Upper lobe of right lung (tissue), 1 donor: ENCODE measurements around the gene DDX50. TPM values are rescaled to one million over a fixed set of nuclear protein-coding genes. Genes with fewer than 3 reads are reported as not detected.
"Not testable (repeated sequence)": the region's sequence is repeated elsewhere in the genome, so short reads cannot be mapped to it uniquely, and the experiment has no call there.

ENCODE experiments used
- ATAC-seq: fragments of 200-7000 bp; cut with Tn5 transposase; one replicate; pipeline ENCODE4 v1.9.1; 2020; ENCODE audit warnings: mild to moderate bottlenecking, moderate library complexity
- DNase-seq: peaks from one replicate; pipeline ENCODE4 v3.0.0-alpha.2; 2020
- H3K27ac ChIP-seq: fragments of 200-600 bp; one replicate; pipeline ENCODE4 v1.8.0; 2022
- H3K27me3 ChIP-seq: fragments of 200-600 bp; one replicate; pipeline ENCODE4 v1.8.0; 2022; ENCODE audit warnings: mild to moderate bottlenecking
- H3K36me3 ChIP-seq: fragments of 200-600 bp; one replicate; pipeline ENCODE4 v1.8.0; 2022
- H3K4me1 ChIP-seq: fragments of 200-600 bp; one replicate; pipeline ENCODE4 v1.8.0; 2022
- H3K4me3 ChIP-seq: fragments of 200-600 bp; one replicate; pipeline ENCODE4 v1.8.0; 2022; ENCODE audit warnings: mild to moderate bottlenecking
- H3K9me3 ChIP-seq: fragments of 200-600 bp; one replicate; pipeline ENCODE4 v1.8.0; 2022
- intact Hi-C: fragments of 100-400 bp; cut with DNase I; formaldehyde crosslinking; loops from one replicate; pipeline ENCODE4 v1.11.0; 2022
- total RNA-seq: library from RNA; stranded (reverse); fragmentation: NEBNext Ultra II Directional; extraction: Animal tissue kit (Norgen Biotek cat#: 25700); gene quantifications from one replicate; pipeline ENCODE4 v1.2.1, GENCODE V29; 2021
- TF ChIP-seq, protein P1 (sequence below): fragments of 200-600 bp; IDR thresholded peaks from one replicate; pipeline ENCODE4 v1.8.0; 2022; ENCODE audit warnings: antibody characterized with exemption
- donor health status: DM: no; HTN: yes; CAD: no; lungs with severe emphysema.

DDX50 gene
- total RNA-seq, 1 donor from 2014 or later, result 26.1 TPM

DNA sequence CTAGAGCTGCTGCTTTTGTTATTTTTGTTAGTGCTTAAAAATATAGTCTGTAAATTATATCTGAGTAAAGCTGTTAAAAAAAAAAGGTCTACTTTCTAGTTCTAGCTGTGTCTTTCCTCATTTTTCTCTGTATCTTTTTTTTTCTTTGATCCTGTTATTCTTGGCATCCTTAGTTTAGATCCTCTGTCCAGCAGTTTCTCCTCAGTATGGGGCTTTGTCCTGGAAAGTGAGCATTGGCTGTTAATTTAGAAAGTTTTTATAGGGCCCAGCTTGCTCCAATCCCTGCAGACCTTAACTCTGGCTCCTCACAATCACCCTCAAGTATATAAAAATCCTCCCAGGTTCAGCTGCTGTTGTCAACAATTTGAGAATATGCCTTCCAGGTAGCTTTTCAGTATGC, 23.5 kb downstream of the DDX50 start:
- H3K4me3 ChIP-seq, result no peak overlapping the region
- intact Hi-C loops, result no loop called here
- H3K27ac ChIP-seq, result no peak overlapping the region
- H3K27me3 ChIP-seq, result no peaks in the 10 kb centered on the region
- ATAC-seq (no peak), DNase-seq (no peak)
- H3K36me3 ChIP-seq, result peaks cover 41% of the 10 kb centered on the region
- no peaks in the 10 kb centered on the region for H3K9me3 ChIP-seq
- H3K4me1 ChIP-seq, result no peaks in the 10 kb centered on the region
- TF ChIP-seq, protein P1, sequence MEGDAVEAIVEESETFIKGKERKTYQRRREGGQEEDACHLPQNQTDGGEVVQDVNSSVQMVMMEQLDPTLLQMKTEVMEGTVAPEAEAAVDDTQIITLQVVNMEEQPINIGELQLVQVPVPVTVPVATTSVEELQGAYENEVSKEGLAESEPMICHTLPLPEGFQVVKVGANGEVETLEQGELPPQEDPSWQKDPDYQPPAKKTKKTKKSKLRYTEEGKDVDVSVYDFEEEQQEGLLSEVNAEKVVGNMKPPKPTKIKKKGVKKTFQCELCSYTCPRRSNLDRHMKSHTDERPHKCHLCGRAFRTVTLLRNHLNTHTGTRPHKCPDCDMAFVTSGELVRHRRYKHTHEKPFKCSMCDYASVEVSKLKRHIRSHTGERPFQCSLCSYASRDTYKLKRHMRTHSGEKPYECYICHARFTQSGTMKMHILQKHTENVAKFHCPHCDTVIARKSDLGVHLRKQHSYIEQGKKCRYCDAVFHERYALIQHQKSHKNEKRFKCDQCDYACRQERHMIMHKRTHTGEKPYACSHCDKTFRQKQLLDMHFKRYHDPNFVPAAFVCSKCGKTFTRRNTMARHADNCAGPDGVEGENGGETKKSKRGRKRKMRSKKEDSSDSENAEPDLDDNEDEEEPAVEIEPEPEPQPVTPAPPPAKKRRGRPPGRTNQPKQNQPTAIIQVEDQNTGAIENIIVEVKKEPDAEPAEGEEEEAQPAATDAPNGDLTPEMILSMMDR, result no peak

DNA sequence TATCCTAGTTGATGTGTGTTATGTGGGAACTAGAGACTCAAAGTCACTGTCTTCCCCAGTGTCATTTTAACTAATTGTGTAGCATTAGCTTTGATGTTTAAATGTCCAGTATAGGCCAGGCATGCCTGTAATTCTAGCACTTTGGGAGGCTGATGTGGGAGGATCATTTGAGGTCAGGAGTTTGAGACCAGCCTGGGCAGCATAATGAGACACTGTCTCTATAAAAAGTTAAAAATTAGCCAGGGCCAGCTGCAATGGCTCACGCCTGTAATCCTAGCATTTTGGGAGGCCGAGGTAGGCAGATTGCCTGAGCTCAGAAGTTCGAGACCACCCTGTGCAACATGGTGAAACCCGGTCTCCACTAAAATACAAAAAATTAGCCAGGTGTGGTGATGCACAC, 24.4 kb downstream of the DDX50 start:
- Histone ChIP-seq H3K4me3 (no peak overlapping the region), H3K27me3 (no peaks in the 10 kb centered on the region), H3K27ac (no peak overlapping the region), H3K36me3 (peaks cover 39% of the 10 kb centered on the region), H3K4me1 (no peaks in the 10 kb centered on the region), H3K9me3 (no peaks in the 10 kb centered on the region)
- no peak for DNase-seq
- TF ChIP-seq, protein P1, result no peak
- intact Hi-C loops, result no loop called here
- ATAC-seq, result no peak

DNA sequence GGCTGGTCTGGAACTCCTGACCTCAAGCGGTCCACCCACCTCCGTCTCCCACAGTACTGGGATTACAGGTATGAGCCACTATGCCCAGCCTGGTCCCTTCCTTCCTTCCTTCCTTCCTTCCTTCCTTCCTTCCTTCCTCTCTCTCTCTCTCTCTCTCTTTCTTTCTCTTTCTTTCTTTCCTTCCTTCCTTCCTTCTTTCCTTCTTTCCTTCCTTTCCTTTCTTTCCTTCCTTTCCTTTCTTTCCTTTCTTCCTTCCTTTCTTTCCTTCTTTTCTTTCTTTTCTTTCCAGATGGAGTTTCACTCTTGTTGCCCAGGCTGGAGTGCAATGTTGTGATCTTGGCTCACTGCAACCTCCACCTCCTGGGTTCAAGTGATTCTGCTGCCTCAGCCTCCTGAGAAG, 28.0 kb downstream of the DDX50 start:
- H3K4me3 ChIP-seq, DNase-seq, H3K4me1 ChIP-seq, intact Hi-C loops, H3K27me3 ChIP-seq, ATAC-seq, H3K27ac ChIP-seq, H3K9me3 ChIP-seq: not testable (repeated sequence)
- peaks cover 49% of the 10 kb centered on the region for H3K36me3 ChIP-seq

DNA sequence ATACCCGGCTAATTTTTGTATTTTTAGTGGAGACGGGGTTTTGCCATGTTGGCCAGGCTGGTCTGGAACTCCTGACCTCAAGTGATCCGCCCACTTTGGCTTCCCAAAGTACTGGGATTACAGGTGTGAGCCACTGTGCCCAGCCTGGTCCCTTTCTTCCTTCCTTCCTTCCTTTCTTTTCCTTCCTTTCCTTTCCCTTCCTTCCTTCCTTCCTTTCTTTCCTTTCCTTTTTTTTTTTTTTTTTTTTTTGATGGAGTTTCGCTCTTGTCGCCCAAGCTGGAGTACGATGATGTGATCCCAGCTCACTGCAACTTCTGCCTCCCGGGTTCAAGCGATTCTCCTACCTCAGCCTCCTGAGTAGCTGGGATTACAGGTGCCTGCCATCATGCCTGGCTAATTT, 28.8 kb downstream of the DDX50 start:
- intact Hi-C loops, ATAC-seq, H3K27ac ChIP-seq, H3K4me1 ChIP-seq, H3K27me3 ChIP-seq, H3K4me3 ChIP-seq, H3K9me3 ChIP-seq, DNase-seq: not testable (repeated sequence)
- H3K36me3 ChIP-seq, result peaks cover 53% of the 10 kb centered on the region

DNA sequence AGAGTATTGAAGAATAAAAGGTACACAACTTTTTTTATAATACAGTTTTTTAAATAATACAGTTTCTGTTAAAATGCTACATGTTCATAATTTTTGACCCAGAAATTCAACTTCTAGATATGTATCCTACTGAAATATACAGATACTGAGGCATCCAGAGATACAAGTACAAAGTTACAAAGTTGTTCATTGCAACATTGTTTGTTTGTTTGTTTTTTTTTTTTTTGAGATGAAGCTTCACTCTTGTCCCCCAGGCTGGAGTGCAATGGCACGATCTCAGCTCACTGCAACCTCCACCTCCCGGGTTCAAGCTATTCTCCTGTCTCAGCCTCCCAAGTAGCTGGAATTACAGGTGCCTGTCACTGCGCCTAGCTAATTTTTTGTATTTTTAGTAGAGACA, 31.7 kb downstream of the DDX50 start:
- H3K27ac ChIP-seq, H3K4me1 ChIP-seq, H3K27me3 ChIP-seq, H3K4me3 ChIP-seq, ATAC-seq, H3K9me3 ChIP-seq, DNase-seq, intact Hi-C loops: not testable (repeated sequence)
- peaks cover 81% of the 10 kb centered on the region for H3K36me3 ChIP-seq

DNA sequence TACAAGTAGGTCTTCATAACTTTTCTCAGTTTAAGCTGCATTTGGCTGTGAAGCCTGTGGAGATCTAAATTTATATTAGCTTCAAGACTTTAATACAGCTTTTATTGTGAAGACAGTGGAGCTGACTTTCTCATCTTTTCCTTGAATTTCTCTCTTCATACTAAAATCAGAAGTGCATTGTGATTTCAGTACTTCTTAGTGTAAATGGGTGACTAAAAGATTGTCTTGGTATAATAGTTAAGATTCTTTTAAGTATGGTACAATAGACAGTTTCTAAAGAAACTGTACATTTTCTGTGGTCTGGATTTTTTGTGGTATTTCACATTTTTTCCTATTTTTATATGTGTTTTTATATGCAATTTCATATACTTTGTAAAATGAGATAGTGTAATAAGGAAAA, 33.9 kb downstream of the DDX50 start:
- peaks cover 96% of the 10 kb centered on the region for H3K36me3 ChIP-seq
- ATAC-seq, result no peak
- no peak overlapping the region for H3K27ac ChIP-seq
- TF ChIP-seq, protein P1, result no peak
- no peaks in the 10 kb centered on the region for H3K4me1 ChIP-seq
- H3K4me3 ChIP-seq, result no peak overlapping the region
- intact Hi-C loops, result no loop called here
- DNase-seq, result no peak
- H3K27me3 ChIP-seq, result no peaks in the 10 kb centered on the region
- no peaks in the 10 kb centered on the region for H3K9me3 ChIP-seq

DNA sequence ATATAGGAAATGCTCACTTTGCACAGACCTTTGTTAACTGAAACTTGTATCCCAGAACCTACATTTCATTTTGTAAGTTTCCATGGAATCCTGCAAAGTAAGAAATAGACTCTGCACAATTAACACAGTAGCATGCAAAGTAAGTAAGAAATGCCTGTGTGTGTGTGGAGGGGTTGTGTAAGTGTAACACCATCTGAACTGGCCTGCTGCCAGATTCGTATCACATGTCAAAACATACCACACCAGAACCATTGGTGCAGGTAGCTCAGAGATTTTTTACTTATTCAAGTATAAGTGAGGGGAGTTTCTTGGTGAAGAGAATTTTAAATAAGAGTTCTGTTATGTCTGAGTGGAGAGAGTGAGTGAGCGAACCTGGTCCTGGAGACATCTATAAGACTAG, 37.0 kb downstream of the DDX50 start:
- intact Hi-C loops, result no loop called here
- no peak for ATAC-seq
- TF ChIP-seq, protein P1, result no peak

More for the DNA sequence above, 37.0 kb downstream of the DDX50 start:
- Histone ChIP-seq H3K36me3 (peaks cover 97% of the 10 kb centered on the region), H3K4me3 (no peak overlapping the region), H3K9me3 (no peaks in the 10 kb centered on the region), H3K27me3 (no peaks in the 10 kb centered on the region), H3K4me1 (no peaks in the 10 kb centered on the region), H3K27ac (no peak overlapping the region)
- no peak for DNase-seq
